GM12878 (cell line): Measurements from ENCODE around the gene BDH1. TPM values are rescaled to one million over a fixed set of nuclear protein-coding genes. Genes with fewer than 3 reads are reported as not detected.

ENCODE experiments used
- ATAC-seq: fragments of 200-7000 bp; cut with Tn5 transposase; 3 replicates; pipeline ENCODE4 v1.9.1; 2020; ENCODE audit warnings: mild to moderate bottlenecking, moderate library complexity
- BruUV-seq: library from RNA; stranded (reverse); fragments of 400-500 nt; replicated peaks from 2 replicates; lab custom pipeline; 2021; lab: Mats Ljungman, UMichigan
- CTCF ChIA-PET: fragments of 300-600 bp; sonication (Branson Sonifier 250); formaldehyde crosslinking; extraction: SDS; loops from one replicate; lab custom pipeline; 2021; ENCODE audit warnings: inconsistent platforms; lab: Yijun Ruan, JAX
- POLR2A ChIA-PET: fragments of 350-600 bp; formaldehyde crosslinking; extraction: SDS; loops from one replicate; lab custom pipeline; 2021; ENCODE audit warnings: inconsistent platforms; lab: Charles Lee
- RAD21 ChIA-PET: fragments of 300-600 bp; sonication (Branson Sonifier 250); formaldehyde crosslinking; loops from one replicate; lab custom pipeline; 2023; ENCODE audit warnings: antibody characterized with exemption; ENCODE audit not compliant: unreplicated experiment; lab: Charles Lee
- SMC1A ChIA-PET: fragments of 300-600 bp; sonication (Branson Sonifier 250); formaldehyde crosslinking; loops from one replicate; lab custom pipeline; 2023; ENCODE audit not compliant: unreplicated experiment, uncharacterized antibody; lab: Charles Lee
- DNase-seq: peaks from one replicate; pipeline ENCODE4 v3.0.0-alpha.2; 2011; ENCODE audit warnings: low read depth, low spot score
- FAIRE-seq: peaks from 3 replicates; lab custom pipeline; 2011; peaks lifted over from hg19 to GRCh38; lab: Jason Lieb, UNC
- H2AFZ ChIP-seq: 2 replicates; pipeline ENCODE4 v1.6.0; 2011; ENCODE audit warnings: low read depth, low read length, control low read depth; ENCODE audit not compliant: control insufficient read depth
- H3K27ac ChIP-seq: 2 replicates; pipeline ENCODE4 v1.5.1; 2011; ENCODE audit warnings: control low read depth; ENCODE audit not compliant: control insufficient read depth, insufficient read depth
- H3K27me3 ChIP-seq, 2 experiments: replicated peaks in 1 of 2; 2 replicates each; pipeline versions ENCODE4 v1.6.0 to v1.6.1; 2011; ENCODE audit warnings: low read length in 1 of 2; ENCODE audit not compliant: control insufficient read depth in 2 of 2, insufficient read depth in 2 of 2
- H3K36me3 ChIP-seq, 2 experiments: 2 replicates each; pipeline ENCODE4 v1.5.1; 2011; ENCODE audit warnings: low read length in 1 of 2; ENCODE audit not compliant: control insufficient read depth in 2 of 2, insufficient read depth in 2 of 2
- H3K4me1 ChIP-seq: 2 replicates; pipeline ENCODE4 v1.6.1; 2011; ENCODE audit warnings: mild to moderate bottlenecking, low read length, moderate library complexity, mixed read lengths; ENCODE audit not compliant: control insufficient read depth, insufficient read depth
- H3K4me2 ChIP-seq: 2 replicates; pipeline ENCODE4 v1.6.0; 2011; ENCODE audit warnings: control low read depth; ENCODE audit not compliant: control insufficient read depth, insufficient read depth
- H3K4me3 ChIP-seq: fragments of 200-600 bp; sonication (generic); 2 replicates; pipeline ENCODE4 v1.5.1; 2016
- H3K79me2 ChIP-seq: 2 replicates; pipeline ENCODE4 v1.6.0; 2011; ENCODE audit warnings: low read length; ENCODE audit not compliant: control insufficient read depth, insufficient read depth
- H3K9ac ChIP-seq: 2 replicates; pipeline ENCODE4 v1.8.0; 2011; ENCODE audit warnings: low read length, control low read depth, mixed read lengths; ENCODE audit not compliant: control insufficient read depth, insufficient read depth
- H3K9me3 ChIP-seq: replicated peaks from 3 replicates; pipeline ENCODE4 v1.5.1; 2011; ENCODE audit warnings: mild to moderate bottlenecking, low read length; ENCODE audit not compliant: control insufficient read depth, insufficient read depth
- H4K20me1 ChIP-seq: 2 replicates; pipeline ENCODE4 v1.6.0; 2011; ENCODE audit not compliant: control insufficient read depth, insufficient read depth
- IKZF2 ChIP-seq, 2 experiments: fragments of 450-650 bp; IDR thresholded peaks; 2 replicates each; pipeline ENCODE4 v1.6.1; 2017; ENCODE audit warnings: mild to moderate bottlenecking in 2 of 2, moderate library complexity in 2 of 2
- IRF3 ChIP-seq: fragments of 450-650 bp; IDR thresholded peaks from 2 replicates; pipeline ENCODE4 v1.6.1; 2014; ENCODE audit warnings: mild to moderate bottlenecking
- KDM1A ChIP-seq: fragments of 200-600 bp; sonication (generic); IDR thresholded peaks from 2 replicates; pipeline ENCODE4 v1.6.1; 2016; ENCODE audit warnings: borderline replicate concordance
- SMC3 ChIP-seq: IDR thresholded peaks from 2 replicates; pipeline ENCODE4 v1.6.1; 2011; ENCODE audit warnings: low read length, improper control_type of control experiment, borderline replicate concordance
- WGBS: methylation state at CpG from one replicate; pipeline ENCODE4 v1.1.6; 2016; ENCODE audit warnings: low lambda C conversion rate; ENCODE audit not compliant: insufficient replicate concordance, insufficient coverage; ENCODE audit errors: missing lambda C conversion rate; 5-methylcytosine and 5-hydroxymethylcytosine counted together
- in situ Hi-C: fragments of 300-500 bp; cut with MboI; formaldehyde crosslinking; loops from 9 replicates; pipeline ENCODE4 v1.14.3; 2018; ENCODE audit warnings: mixed read lengths
- intact Hi-C: fragments of 100-400 bp; cut with micrococcal nuclease; formaldehyde crosslinking; loops from one replicate; pipeline ENCODE4 v1.14.2; 2022; ENCODE audit not compliant: unreplicated experiment
- polyA plus RNA-seq, 11 experiments: library from polyadenylated mRNA; depleted of rRNA in 4 of 11; unstranded in 6 of 11; stranded (reverse) in 5 of 11; fragments of >200 nt; fragmentation: Nextera tagmentation in 4 of 11; fragmentation: Illumina TruSeq in 1 of 11; extraction: Ambion mirVana in 4 of 11; extraction: Trizol in 1 of 11; gene quantifications; 1 replicate in 1 of 11; 2 replicates in 10 of 11; pipeline versions ENCODE4 v1.2.1 to v1.2.3, GENCODE V29; 2011 to 2016; ENCODE audit warnings: inconsistent platforms in 2 of 11, missing spikeins in 2 of 11, low read depth in 1 of 11
- total RNA-seq, 4 experiments: library from RNA; depleted of rRNA in 3 of 4; stranded (reverse); fragments of >200 nt in 3 of 4; fragmentation: Illumina TruSeq in 1 of 4; extraction: Trizol in 1 of 4; gene quantifications; 2 replicates each; pipeline versions ENCODE4 v1.2.1 to v1.2.3, GENCODE V29; 2013 to 2021
- TF ChIP-seq, protein P1 (sequence below): IDR thresholded peaks from 2 replicates; pipeline ENCODE4 v1.6.1; 2012; ENCODE audit warnings: low read depth, low read length, improper control_type of control experiment
- TF ChIP-seq, protein P2 (sequence below): fragments of 450-650 bp; IDR thresholded peaks from 2 replicates; pipeline ENCODE4 v1.6.1; 2017; ENCODE audit warnings: borderline replicate concordance
- TF ChIP-seq, protein P3 (sequence below): fragments of 450-650 bp; IDR thresholded peaks from 2 replicates; pipeline ENCODE4 v1.6.1; 2016; ENCODE audit warnings: mild to moderate bottlenecking

The BDH1 gene
- total and polyA plus RNA-seq, 10 of the 15 experiments (the other 5 are each of a cell fraction or from before 2014, with no cell fraction given), result 11.3 to 84.5 (median 60.3) TPM

DNA sequence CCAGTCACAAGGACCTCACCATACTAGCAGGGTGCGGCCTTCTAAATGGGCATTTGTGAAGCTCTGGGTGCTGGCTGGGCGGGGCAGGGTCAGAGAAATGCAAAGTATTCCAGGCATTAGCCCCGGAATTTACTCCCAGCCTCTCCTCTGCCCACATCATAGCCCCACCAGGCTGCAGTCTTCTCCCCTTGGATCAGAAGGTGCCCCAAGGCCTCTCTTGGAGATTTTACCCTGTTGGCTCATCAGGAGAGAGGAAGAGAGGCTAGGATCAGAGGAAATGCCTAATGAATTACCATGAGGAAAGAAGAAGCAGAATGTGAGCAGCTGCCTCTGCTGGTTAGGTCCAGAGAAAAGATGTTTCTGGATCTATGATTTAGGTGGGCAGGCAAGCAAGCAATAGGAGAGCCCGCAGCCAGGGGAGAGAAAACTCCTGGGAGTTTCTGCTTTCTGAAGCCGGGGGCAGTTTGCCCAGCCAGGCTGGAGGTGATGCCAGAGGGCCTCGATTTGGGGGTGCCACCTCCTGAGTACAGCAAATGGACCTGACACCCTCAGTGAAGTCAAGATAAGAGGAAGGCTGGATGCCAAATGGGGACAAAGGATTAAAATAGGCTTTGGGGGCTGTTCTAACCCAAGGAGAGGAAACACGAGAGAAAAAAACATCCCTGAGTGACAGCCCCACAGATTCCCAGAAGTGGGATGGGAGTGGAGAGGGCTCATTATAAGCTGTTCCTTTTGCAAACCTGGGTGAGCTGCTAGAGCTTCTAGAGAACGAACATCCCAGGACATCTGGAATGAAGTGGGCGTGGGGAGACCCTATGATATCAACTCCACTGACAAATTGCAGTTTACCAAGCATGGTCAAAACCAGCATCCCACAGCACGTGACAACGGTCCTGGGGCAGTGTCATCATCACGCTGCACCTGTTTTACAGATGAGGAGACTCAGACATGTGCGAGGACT is 65.4 kb downstream of the BDH1 start:
- Histone ChIP-seq H3K27me3 (no peaks in the 10 kb centered on the region; a peak in 1 of 4 replicates), H3K27ac (no peak overlapping the region), H3K4me2 (no peak overlapping the region), H3K4me3 (no peak overlapping the region), H3K79me2 (no peaks in the 10 kb centered on the region), H4K20me1 (no peaks in the 10 kb centered on the region), H3K4me1 (peaks cover 13% of the 10 kb centered on the region), H3K9ac (no peak overlapping the region), H3K9me3 (no peaks in the 10 kb centered on the region), H2AFZ (no peak overlapping the region), H3K36me3 (no peaks in the 10 kb centered on the region)
- POLR2A ChIA-PET, result no interaction called here
- intact Hi-C loops, result no loop called here
- no peak for ATAC-seq
- DNase-seq, result no peak
- no peak for FAIRE-seq
- 41% methylated on average over 13 of the region's 13 CpGs for WGBS
- RAD21 ChIA-PET, result no interaction called here
- SMC1A ChIA-PET, result no interaction called here
- TF ChIP-seq, protein P1, sequence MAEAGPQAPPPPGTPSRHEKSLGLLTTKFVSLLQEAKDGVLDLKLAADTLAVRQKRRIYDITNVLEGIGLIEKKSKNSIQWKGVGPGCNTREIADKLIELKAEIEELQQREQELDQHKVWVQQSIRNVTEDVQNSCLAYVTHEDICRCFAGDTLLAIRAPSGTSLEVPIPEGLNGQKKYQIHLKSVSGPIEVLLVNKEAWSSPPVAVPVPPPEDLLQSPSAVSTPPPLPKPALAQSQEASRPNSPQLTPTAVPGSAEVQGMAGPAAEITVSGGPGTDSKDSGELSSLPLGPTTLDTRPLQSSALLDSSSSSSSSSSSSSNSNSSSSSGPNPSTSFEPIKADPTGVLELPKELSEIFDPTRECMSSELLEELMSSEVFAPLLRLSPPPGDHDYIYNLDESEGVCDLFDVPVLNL, result no peak
- TF ChIP-seq IRF3 (no peak), KDM1A (no peak), SMC3 (no peak), IKZF2 (IDR thresholded peaks at IDR 0.05) (no peak)
- TF ChIP-seq, protein P2, sequence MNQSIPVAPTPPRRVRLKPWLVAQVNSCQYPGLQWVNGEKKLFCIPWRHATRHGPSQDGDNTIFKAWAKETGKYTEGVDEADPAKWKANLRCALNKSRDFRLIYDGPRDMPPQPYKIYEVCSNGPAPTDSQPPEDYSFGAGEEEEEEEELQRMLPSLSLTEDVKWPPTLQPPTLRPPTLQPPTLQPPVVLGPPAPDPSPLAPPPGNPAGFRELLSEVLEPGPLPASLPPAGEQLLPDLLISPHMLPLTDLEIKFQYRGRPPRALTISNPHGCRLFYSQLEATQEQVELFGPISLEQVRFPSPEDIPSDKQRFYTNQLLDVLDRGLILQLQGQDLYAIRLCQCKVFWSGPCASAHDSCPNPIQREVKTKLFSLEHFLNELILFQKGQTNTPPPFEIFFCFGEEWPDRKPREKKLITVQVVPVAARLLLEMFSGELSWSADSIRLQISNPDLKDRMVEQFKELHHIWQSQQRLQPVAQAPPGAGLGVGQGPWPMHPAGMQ, result no peak
- TF ChIP-seq, protein P3, sequence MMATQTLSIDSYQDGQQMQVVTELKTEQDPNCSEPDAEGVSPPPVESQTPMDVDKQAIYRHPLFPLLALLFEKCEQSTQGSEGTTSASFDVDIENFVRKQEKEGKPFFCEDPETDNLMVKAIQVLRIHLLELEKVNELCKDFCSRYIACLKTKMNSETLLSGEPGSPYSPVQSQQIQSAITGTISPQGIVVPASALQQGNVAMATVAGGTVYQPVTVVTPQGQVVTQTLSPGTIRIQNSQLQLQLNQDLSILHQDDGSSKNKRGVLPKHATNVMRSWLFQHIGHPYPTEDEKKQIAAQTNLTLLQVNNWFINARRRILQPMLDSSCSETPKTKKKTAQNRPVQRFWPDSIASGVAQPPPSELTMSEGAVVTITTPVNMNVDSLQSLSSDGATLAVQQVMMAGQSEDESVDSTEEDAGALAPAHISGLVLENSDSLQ, result no peak
- CTCF ChIA-PET, result interaction anchor here (1.3 kb wide), 1 partner anchor 11 kb away, joined by 3 read pairs; no protein-coding TSS in a partner anchor
- no TSS peak for BruUV-seq
- in situ Hi-C loops, result no loop called here
